HCT116 (cell line): ENCODE measurements around the gene C9orf57.

Source experiments
- CEBPB ChIP-seq: IDR thresholded peaks from 2 replicates; pipeline ENCODE4 v1.6.1; 2012; ENCODE audit warnings: low read depth
- ELF1 ChIP-seq: IDR thresholded peaks from 2 replicates; pipeline ENCODE4 v1.6.1; 2012; ENCODE audit warnings: low read depth, borderline replicate concordance
- EZH2 ChIP-seq: fragments of 200-600 bp; sonication (generic); IDR thresholded peaks from 2 replicates; pipeline ENCODE4 v1.6.1; 2017; ENCODE audit warnings: antibody characterized with exemption, mixed run types
- JUND ChIP-seq: IDR thresholded peaks from 2 replicates; pipeline ENCODE4 v1.6.1; 2012
- POLR2A ChIP-seq: IDR thresholded peaks from 2 replicates; pipeline ENCODE4 v1.7.0; 2011; ENCODE audit warnings: borderline replicate concordance; ENCODE audit not compliant: insufficient read depth, insufficient read length; ENCODE audit errors: extremely low read depth
- TF ChIP-seq, protein P1 (sequence below), 3 experiments: fragments of 200-600 bp in 1 of 3; sonication (generic) in 1 of 3; IDR thresholded peaks in 2 of 3; conservative IDR thresholded peaks in 1 of 3; 2 replicates each; pipeline ENCODE4 v1.5.1; 2012 to 2017; ENCODE audit warnings: low read depth in 2 of 3, low read length in 2 of 3, antibody characterized with exemption in 1 of 3, borderline replicate concordance in 1 of 3, control low read depth in 1 of 3, mild to moderate bottlenecking in 1 of 3, mixed read lengths in 1 of 3, mixed run types in 1 of 3, moderate library complexity in 1 of 3; ENCODE audit not compliant: insufficient read depth in 1 of 3
- TF ChIP-seq, protein P2 (sequence below): IDR thresholded peaks from 2 replicates; pipeline ENCODE4 v1.6.1; 2012; ENCODE audit warnings: low read depth

DNA sequence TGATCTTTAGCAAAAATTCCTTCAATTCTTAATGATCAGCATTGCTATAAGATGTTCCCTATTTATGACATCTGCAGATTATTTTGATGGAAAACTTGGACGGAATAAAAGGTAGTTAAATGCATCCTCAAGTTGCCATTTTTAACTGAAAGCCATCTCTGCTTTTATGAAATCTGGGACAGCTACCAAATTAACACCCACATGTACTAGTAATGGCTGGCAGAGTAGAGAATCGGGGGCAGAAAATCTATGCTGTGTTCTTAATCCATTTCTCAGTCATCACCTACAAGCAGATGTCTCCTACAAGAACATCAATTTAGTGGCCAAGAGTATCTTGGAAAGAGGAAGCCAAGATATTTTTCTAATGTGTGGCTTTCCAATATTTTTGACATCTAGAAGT is 22.1 kb upstream of the C9orf57 start:
- TF ChIP-seq ELF1 (no peak), POLR2A (no peak), EZH2 (no peak), JUND (no peak), CEBPB (no peak)
- TF ChIP-seq, protein P1, sequence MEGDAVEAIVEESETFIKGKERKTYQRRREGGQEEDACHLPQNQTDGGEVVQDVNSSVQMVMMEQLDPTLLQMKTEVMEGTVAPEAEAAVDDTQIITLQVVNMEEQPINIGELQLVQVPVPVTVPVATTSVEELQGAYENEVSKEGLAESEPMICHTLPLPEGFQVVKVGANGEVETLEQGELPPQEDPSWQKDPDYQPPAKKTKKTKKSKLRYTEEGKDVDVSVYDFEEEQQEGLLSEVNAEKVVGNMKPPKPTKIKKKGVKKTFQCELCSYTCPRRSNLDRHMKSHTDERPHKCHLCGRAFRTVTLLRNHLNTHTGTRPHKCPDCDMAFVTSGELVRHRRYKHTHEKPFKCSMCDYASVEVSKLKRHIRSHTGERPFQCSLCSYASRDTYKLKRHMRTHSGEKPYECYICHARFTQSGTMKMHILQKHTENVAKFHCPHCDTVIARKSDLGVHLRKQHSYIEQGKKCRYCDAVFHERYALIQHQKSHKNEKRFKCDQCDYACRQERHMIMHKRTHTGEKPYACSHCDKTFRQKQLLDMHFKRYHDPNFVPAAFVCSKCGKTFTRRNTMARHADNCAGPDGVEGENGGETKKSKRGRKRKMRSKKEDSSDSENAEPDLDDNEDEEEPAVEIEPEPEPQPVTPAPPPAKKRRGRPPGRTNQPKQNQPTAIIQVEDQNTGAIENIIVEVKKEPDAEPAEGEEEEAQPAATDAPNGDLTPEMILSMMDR (IDR thresholded peaks at IDR 0.05 in 2 of 3, conservative IDR thresholded peaks at IDR 0.05 in 1 of 3; ENCODE audit: borderline replicate concordance in 1 of 3, insufficient read depth in 1 of 3, low read depth in 2 of 3, low read length in 2 of 3), result no peak
- TF ChIP-seq, protein P2, sequence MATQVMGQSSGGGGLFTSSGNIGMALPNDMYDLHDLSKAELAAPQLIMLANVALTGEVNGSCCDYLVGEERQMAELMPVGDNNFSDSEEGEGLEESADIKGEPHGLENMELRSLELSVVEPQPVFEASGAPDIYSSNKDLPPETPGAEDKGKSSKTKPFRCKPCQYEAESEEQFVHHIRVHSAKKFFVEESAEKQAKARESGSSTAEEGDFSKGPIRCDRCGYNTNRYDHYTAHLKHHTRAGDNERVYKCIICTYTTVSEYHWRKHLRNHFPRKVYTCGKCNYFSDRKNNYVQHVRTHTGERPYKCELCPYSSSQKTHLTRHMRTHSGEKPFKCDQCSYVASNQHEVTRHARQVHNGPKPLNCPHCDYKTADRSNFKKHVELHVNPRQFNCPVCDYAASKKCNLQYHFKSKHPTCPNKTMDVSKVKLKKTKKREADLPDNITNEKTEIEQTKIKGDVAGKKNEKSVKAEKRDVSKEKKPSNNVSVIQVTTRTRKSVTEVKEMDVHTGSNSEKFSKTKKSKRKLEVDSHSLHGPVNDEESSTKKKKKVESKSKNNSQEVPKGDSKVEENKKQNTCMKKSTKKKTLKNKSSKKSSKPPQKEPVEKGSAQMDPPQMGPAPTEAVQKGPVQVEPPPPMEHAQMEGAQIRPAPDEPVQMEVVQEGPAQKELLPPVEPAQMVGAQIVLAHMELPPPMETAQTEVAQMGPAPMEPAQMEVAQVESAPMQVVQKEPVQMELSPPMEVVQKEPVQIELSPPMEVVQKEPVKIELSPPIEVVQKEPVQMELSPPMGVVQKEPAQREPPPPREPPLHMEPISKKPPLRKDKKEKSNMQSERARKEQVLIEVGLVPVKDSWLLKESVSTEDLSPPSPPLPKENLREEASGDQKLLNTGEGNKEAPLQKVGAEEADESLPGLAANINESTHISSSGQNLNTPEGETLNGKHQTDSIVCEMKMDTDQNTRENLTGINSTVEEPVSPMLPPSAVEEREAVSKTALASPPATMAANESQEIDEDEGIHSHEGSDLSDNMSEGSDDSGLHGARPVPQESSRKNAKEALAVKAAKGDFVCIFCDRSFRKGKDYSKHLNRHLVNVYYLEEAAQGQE, result no peak
